Activated naive CD4-positive, alpha-beta T cell treated with anti-CD3 and anti-CD28 coated beads for 36 hours (primary cell): ENCODE results near the gene TRIM27. TPM values are rescaled to one million over a fixed set of nuclear protein-coding genes. Genes with fewer than 3 reads are reported as not detected.
"Not testable (repeated sequence)": the region's sequence is repeated elsewhere in the genome, so short reads cannot be mapped to it uniquely, and the experiment has no call there.

ENCODE experiments used
- CTCF ChIA-PET: fragments of 350-600 bp; sonication (Branson Sonifier 250); formaldehyde crosslinking; loops from one replicate; lab custom pipeline; 2021; ENCODE audit warnings: antibody characterized with exemption; lab: Charles Lee
- DNase-seq: peaks from one replicate; pipeline ENCODE4 v3.0.0-alpha.2; 2020
- H3K27ac Mint-ChIP-seq: one replicate; pipeline ENCODE4 v1.8.0; 2021; ENCODE audit warnings: mild to moderate bottlenecking, mixed read lengths
- H3K27me3 Mint-ChIP-seq: one replicate; pipeline ENCODE4 v1.8.0; 2021; ENCODE audit warnings: low read depth, mixed read lengths
- H3K36me3 Mint-ChIP-seq: one replicate; pipeline ENCODE4 v1.8.0; 2021; ENCODE audit warnings: low read depth, mixed read lengths
- H3K4me1 Mint-ChIP-seq: one replicate; pipeline ENCODE4 v1.8.0; 2021; ENCODE audit warnings: low read depth, mixed read lengths
- H3K4me3 Mint-ChIP-seq: one replicate; pipeline ENCODE4 v1.8.0; 2021; ENCODE audit warnings: mild to moderate bottlenecking, moderate library complexity, mixed read lengths
- H3K9me3 Mint-ChIP-seq: one replicate; pipeline ENCODE4 v1.8.0; 2021; ENCODE audit warnings: mixed read lengths
- intact Hi-C: fragments of 100-400 bp; cut with micrococcal nuclease; formaldehyde crosslinking; loops from one replicate; pipeline ENCODE4 v1.15.1; 2023
- total RNA-seq, 2 experiments: library from RNA; stranded (reverse); gene quantifications; one replicate each; pipeline ENCODE4 v1.2.3, GENCODE V29; 2021

TRIM27 gene
- total RNA-seq, 2 experiments from 2014 or later: 35.8 to 41.4 TPM

DNA sequence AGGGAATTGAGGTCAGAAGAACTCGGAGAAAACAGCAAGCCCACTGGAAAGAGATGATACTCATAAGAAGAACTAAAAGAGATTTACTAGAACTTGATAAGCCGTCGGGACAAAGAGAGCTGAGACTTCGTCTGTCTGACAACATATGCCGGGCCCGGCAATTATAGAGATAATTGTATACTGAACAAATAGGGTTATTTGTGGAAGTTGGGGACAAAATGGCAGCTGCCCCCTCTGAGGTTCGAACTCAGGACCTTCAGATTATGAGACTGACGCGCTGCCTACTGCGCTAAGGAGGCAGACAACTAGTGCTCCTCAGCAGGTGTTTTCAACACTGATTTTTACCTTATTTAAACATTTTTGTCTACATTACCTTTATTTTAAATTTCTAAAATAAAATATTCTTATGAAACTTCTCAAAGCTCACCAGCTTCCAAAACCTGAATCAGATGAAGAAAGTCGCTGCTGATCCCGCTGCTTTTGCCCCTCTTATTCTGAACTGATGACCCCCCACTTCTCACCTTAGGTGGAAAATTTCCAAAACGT is 29.3 kb upstream of the TRIM27 start:
- peaks cover 11% of the 10 kb centered on the region for H3K27me3 Mint-ChIP-seq
- H3K27ac Mint-ChIP-seq: peak overlapping the region; percentile 58
- intact Hi-C loops: loop anchor here (1.0 kb wide), 1 partner anchor 9 kb away; no protein-coding TSS in a partner anchor
- CTCF ChIA-PET: no interaction called here
- DNase-seq: peak; percentile 75
- H3K36me3 Mint-ChIP-seq: no peaks in the 10 kb centered on the region
- peak overlapping the region; percentile 83 for H3K4me3 Mint-ChIP-seq
- peaks cover 3% of the 10 kb centered on the region for H3K9me3 Mint-ChIP-seq
- H3K4me1 Mint-ChIP-seq: peaks cover 16% of the 10 kb centered on the region

DNA sequence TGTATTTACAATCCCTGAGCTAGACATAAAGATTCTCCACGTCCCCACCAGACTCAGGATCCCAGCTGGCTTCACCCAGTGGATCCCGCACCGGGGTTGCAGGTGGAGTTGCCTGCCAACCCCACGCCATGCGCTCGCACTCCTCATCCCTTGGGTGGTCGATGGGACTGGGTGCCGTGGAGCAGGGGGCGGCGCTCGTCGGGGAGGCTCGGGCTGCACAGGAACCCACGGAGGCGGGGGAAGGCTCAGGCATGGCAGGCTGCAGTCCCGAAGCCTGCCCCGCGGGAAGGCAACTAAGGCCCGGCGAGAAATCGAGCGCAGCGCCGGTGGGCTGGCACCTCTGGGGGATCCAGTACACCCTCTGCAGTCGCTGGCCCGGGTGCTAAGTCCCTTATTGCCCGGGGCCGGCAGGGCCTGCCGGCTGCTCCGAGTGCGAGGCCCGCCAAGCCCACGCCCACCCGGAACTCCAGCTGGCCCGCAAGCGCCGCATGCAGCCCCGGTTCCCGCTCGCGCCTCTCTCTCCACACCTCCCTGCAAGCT is 25.9 kb upstream of the TRIM27 start:
- not testable (repeated sequence) for DNase-seq, H3K27ac Mint-ChIP-seq, H3K4me3 Mint-ChIP-seq, H3K27me3 Mint-ChIP-seq, H3K9me3 Mint-ChIP-seq, H3K36me3 Mint-ChIP-seq
- intact Hi-C loops: loop anchor here (10.0 kb wide), 2 partner anchors 1115 to 1445 kb away; partner anchors contain the start of genes POLR1H and PPP1R11
- CTCF ChIA-PET: interaction anchor here (0.6 kb wide), 1 partner anchor 54 kb away, joined by 3 read pairs; no protein-coding TSS in a partner anchor
- peaks cover 16% of the 10 kb centered on the region for H3K4me1 Mint-ChIP-seq

DNA sequence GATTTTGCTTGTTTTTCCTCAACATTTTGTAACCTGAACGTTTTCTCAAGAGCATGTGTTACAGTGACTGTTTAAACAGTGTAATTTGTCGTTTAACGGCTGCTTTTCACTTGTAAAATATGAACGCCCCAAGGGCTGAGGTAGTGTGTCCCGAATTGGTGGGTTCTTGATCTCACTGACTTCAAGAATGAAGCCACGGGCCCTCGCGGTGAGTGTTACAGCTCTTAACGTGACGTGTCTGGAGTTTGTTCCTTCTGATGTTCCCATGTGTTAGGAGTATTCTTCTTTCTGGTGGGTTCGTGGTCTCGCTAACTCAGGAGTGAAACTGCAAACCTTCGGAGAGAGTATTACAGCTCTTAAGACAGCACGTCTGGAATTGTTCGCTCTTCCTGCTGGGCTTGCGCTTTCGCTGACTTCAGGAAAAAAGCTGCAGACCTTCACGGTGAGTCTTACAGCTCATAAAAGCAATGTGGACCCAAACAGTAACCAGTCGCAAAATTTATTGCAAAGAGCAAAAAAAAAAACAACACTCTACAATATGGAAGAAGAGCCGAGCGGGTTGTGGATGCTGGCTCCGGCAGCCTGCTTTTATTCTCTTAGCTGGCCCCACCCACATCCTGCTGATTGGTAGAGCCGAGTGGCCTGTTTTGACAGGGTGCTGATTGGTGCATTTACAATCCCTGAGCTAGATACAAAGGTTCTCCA is 25.1 kb upstream of the TRIM27 start:
- H3K36me3 Mint-ChIP-seq: peaks cover 2% of the 10 kb centered on the region
- H3K4me3 Mint-ChIP-seq: no peak overlapping the region
- H3K27me3 Mint-ChIP-seq: peaks cover 3% of the 10 kb centered on the region
- no peak for DNase-seq
- CTCF ChIA-PET: interaction anchor here (0.6 kb wide), 1 partner anchor 55 kb away, joined by 3 read pairs; no protein-coding TSS in a partner anchor
- no peak overlapping the region for H3K27ac Mint-ChIP-seq
- H3K4me1 Mint-ChIP-seq: peaks cover 18% of the 10 kb centered on the region
- H3K9me3 Mint-ChIP-seq: peaks cover 3% of the 10 kb centered on the region
- intact Hi-C loops: loop anchor here (10.0 kb wide), 2 partner anchors 1116 to 1444 kb away; partner anchors contain the start of genes POLR1H and PPP1R11

DNA sequence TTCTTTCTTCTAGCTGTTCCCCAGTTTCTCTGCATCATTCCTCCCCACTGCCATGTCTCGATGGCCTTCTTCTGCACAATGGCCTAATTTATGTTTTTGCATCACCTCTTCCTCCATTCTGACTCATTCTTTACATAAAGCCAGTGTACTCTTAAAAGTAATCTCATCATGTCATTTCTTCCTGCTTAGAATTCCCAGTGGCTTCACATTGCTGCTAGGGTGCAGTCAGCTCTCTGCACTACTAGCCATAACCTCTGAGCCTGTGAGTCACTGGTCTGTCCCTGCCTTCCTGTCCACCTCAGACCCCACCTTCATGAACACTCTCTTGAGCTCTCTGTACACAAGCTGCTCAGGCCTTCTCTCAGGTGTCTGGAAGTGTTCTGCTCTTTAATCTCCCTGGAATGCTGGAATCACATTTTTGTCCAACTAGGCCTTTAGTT is 24.1 kb upstream of the TRIM27 start:
- Mint-ChIP-seq H3K9me3 (peaks cover 3% of the 10 kb centered on the region), H3K4me1 (peaks cover 22% of the 10 kb centered on the region), H3K36me3 (peaks cover 2% of the 10 kb centered on the region), H3K27ac (no peak overlapping the region), H3K27me3 (no peaks in the 10 kb centered on the region), H3K4me3 (no peak overlapping the region)
- DNase-seq: no peak
- CTCF ChIA-PET: interaction anchor here (0.7 kb wide), 1 partner anchor 32 kb away, joined by 3 read pairs; no protein-coding TSS in a partner anchor
- intact Hi-C loops: loop anchor here (10.0 kb wide), 2 partner anchors 1117 to 1443 kb away; partner anchors contain the start of genes POLR1H and PPP1R11

DNA sequence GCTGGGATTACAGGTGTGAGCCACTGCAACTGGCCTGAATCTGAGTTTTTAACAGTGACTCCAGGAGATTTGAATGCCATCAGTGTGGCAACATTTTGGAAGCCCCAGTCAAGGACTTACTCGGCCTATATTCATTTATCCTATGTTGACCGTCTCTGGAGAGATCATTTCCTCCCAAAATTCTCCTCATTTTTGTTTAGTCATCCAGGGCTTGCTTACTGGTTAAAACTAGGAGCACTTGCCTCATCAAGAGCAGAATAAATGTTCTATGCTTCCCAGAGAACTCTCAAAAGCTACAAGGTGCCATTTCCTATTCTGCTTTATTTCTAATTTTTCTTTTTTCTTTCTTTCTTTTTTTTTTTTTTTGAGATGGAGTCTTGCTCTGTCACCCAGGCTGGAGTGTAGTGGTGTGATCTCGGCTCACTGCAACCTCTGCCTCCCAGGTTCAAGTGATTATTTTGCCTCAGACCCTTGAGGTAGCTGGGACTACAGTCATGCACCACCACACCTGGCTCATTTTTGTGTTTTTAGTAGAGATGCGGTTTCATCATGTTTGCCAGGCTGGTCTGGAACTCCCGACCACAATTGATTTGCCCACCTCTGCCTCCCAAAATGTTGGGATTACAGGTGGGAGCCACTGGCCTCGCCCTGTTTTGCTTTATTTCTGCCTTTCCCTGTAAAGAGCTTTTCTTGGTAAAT is 23.4 kb upstream of the TRIM27 start:
- intact Hi-C loops: loop anchor here (10.0 kb wide), 2 partner anchors 1118 to 1442 kb away; partner anchors contain the start of genes POLR1H and PPP1R11
- Mint-ChIP-seq H3K4me3 (no peak overlapping the region), H3K36me3 (peaks cover 2% of the 10 kb centered on the region), H3K9me3 (peaks cover 3% of the 10 kb centered on the region), H3K27me3 (no peaks in the 10 kb centered on the region), H3K4me1 (peaks cover 24% of the 10 kb centered on the region), H3K27ac (no peak overlapping the region)
- CTCF ChIA-PET: interaction anchor here (0.7 to 1.2 kb wide), 2 partner anchors 32 to 68 kb away, joined by 3 to 4 read pairs; no protein-coding TSS in a partner anchor
- DNase-seq: no peak

DNA sequence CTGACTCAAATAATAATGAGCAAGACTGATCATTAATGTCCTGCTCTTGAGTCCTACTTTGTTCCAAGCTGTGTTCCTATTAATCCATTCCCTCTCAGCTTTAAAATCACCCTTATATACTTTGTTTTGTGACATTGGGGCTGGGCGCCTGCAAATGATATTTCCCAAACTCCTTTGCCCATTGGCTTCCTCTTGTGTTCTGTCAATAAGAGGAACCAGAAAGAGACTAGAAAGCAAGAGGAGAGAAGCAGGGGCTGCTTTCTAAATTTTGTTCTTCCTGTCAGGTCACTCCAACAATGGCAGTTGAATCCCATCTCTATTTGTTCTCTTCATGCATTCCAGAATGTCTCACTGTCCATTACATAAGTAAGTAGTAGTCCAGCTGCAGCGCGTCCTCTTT is 21.6 kb upstream of the TRIM27 start:
- DNase-seq: no peak
- Mint-ChIP-seq H3K4me1 (peaks cover 28% of the 10 kb centered on the region), H3K9me3 (peaks cover 3% of the 10 kb centered on the region), H3K27me3 (no peaks in the 10 kb centered on the region), H3K27ac (no peak overlapping the region), H3K36me3 (peaks cover 4% of the 10 kb centered on the region), H3K4me3 (no peak overlapping the region)
- CTCF ChIA-PET: interaction anchor here (0.9 kb wide), 1 partner anchor 8 kb away, joined by 3 read pairs; no protein-coding TSS in a partner anchor
- intact Hi-C loops: loop anchor here (10.0 kb wide), 2 partner anchors 1119 to 1441 kb away; partner anchors contain the start of genes POLR1H and PPP1R11

DNA sequence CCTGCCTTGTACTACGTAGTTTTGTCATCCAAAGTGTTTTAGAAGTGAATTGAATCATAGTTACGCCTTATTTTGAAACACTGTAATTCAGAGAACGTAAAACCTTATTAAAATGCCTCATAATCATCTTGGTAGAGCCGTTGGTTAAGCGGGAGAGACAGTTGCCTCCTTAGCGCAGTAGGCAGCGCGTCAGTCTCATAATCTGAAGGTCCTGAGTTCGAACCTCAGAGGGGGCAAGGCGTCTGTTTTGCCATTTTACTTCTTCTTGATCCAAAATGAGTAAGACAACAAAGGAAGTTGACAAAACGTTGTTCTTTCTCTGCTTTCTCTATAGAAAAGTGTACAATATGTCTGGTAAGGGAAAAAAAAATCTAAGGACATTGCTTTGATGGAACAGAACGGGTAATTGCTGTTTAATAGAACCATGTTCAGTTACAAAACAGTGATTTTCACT is 20.7 kb upstream of the TRIM27 start:
- CTCF ChIA-PET: no interaction called here
- Mint-ChIP-seq H3K4me3 (peak overlapping the region; percentile 90), H3K27me3 (no peaks in the 10 kb centered on the region), H3K27ac (peak overlapping the region; percentile 93), H3K9me3 (peaks cover 1% of the 10 kb centered on the region), H3K36me3 (peaks cover 4% of the 10 kb centered on the region), H3K4me1 (peaks cover 35% of the 10 kb centered on the region)
- peak; percentile 85 for DNase-seq
- intact Hi-C loops: loop anchor here (1.0 to 10.0 kb wide), 7 partner anchors 9 to 1467 kb away; partner anchors contain the start of genes POLR1H and PPP1R11

DNA sequence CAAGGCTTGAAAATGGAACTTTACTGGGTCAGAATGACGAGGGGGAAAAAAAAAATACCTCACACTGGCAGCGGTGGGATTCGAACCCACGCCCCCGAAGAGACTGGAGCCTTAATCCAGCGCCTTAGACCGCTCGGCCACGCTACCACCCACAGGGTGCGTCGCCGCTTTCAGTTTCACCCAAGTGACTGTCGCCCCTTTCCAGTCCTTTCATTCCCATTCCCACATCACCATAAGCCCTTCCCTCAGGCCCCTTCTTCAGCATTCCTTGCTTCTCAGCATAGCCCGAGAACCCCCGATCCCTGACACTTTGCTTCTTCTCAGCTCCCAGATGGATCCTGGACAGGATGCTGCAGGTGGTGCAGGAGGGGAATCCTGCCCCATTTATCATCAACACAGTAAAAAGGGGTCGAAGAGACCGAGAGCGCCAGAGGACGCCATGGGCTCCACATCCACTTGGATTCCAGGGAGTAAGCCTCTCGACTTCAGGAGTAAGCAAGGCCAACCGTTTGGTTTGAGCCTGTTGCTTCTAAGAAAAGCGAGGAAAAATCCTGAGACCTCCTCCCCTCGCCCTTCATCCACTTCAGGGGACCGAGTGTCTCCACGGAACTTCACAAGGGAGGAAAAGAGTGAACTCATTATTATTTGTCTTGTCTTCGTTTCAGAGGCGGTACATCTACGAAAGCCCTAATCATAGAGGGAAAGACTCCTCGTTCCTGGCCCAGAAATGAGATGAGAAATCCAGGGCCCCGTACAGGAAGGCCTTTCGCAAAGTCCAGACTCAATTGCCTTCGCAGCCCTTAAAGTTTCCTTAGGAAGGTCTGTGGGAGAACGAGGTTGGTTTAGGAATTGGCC is 20.0 kb upstream of the TRIM27 start:
- H3K27ac Mint-ChIP-seq: peak overlapping the region; percentile 93
- H3K4me3 Mint-ChIP-seq: peak overlapping the region; percentile 90
- no peaks in the 10 kb centered on the region for H3K27me3 Mint-ChIP-seq
- H3K9me3 Mint-ChIP-seq: no peaks in the 10 kb centered on the region
- H3K36me3 Mint-ChIP-seq: peaks cover 4% of the 10 kb centered on the region
- CTCF ChIA-PET: no interaction called here
- DNase-seq: peak; percentile 86
- H3K4me1 Mint-ChIP-seq: peaks cover 37% of the 10 kb centered on the region
- intact Hi-C loops: loop anchor here (1.0 to 10.0 kb wide), 7 partner anchors 10 to 1466 kb away; partner anchors contain the start of genes POLR1H and PPP1R11

DNA sequence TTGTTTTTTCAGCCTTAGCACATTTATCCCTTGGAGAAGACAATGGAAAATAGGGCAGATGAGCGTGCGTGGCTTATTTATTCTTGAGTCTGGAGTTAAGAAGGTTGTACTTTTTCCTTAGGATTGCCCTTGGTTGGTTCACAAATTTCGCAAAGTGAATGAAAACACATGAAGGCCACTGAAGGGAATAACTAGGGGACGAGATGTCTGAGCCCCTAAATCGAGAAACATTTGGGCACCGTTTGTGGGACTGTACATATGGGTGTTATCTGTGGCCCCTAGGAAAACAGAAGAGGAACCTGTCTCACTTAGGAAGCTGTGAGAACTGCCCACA is 19.4 kb upstream of the TRIM27 start:
- intact Hi-C loops: loop anchor here (5.0 to 10.0 kb wide), 6 partner anchors 356 to 1466 kb away; partner anchors contain the start of genes POLR1H and PPP1R11
- H3K27ac Mint-ChIP-seq: peak overlapping the region; percentile 93
- no peaks in the 10 kb centered on the region for H3K9me3 Mint-ChIP-seq
- H3K27me3 Mint-ChIP-seq: no peaks in the 10 kb centered on the region
- CTCF ChIA-PET: no interaction called here
- H3K4me1 Mint-ChIP-seq: peaks cover 37% of the 10 kb centered on the region
- DNase-seq: no peak
- H3K36me3 Mint-ChIP-seq: peaks cover 4% of the 10 kb centered on the region
- peak overlapping the region; percentile 90 for H3K4me3 Mint-ChIP-seq

DNA sequence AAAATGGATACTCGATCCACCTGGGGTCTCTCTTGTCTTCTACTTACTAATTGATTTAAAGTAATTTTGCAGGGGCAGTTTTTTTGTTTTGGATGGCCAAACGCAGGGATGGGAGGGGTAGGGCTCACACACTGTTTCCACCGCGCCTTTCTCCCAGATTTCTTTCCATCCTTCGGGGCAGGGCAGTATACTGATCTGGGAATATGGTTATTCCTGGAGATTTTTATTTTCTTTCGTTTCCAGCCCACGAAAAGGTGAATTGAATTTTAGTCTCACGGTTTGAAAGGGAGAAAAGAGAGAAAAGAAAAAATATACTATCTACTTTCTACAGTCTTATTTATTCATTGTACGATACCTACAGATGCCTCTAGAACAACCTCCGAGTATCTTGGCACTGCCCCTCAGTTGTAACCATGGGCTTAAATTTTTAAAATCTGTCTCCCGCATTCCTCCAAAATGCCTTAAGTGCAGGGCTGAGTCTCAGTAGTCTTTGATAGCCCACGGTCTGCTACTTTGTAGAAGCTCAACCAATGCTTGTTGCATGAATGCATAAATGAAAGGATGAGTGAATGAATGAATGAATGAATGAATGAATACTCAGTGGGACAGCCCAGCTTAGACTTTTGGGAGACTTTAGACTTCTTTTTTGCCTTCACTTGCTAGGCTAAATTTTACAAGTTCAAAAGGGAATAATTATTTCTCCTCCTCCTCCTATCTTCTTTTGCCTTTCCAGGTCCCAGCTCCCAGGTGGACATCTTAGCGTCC is 18.1 kb upstream of the TRIM27 start:
- Mint-ChIP-seq H3K27me3 (no peaks in the 10 kb centered on the region), H3K4me3 (peak overlapping the region; percentile 93), H3K9me3 (no peaks in the 10 kb centered on the region), H3K4me1 (peaks cover 39% of the 10 kb centered on the region), H3K27ac (peak overlapping the region; percentile 99), H3K36me3 (peaks cover 4% of the 10 kb centered on the region)
- intact Hi-C loops: loop anchor here (1.0 to 10.0 kb wide), 14 partner anchors 20 to 1465 kb away; partner anchors contain the start of genes POLR1H and PPP1R11
- no peak for DNase-seq
- CTCF ChIA-PET: interaction anchor here (0.6 to 1.0 kb wide), 4 partner anchors 39 to 105 kb away, joined by 3 to 5 read pairs (median 4); no protein-coding TSS in a partner anchor
